GM12878 (cell line): ENCODE data around the gene RINT1. TPM values are rescaled to one million over a fixed set of nuclear protein-coding genes. Genes with fewer than 3 reads are reported as not detected.
A peak's percentile ranks its signal among the peaks of the same experiment; 100 is the strongest.
"Not testable (repeated sequence)": the region's sequence is repeated elsewhere in the genome, so short reads cannot be mapped to it uniquely, and the experiment has no call there.

Experiments used
- ATAC-seq: fragments of 200-7000 bp; cut with Tn5 transposase; 3 replicates; pipeline ENCODE4 v1.9.1; 2020; ENCODE audit warnings: mild to moderate bottlenecking, moderate library complexity
- BruUV-seq: library from RNA; stranded (reverse); fragments of 400-500 nt; replicated peaks from 2 replicates; lab custom pipeline; 2021; lab: Mats Ljungman, UMichigan
- CTCF ChIA-PET: fragments of 300-600 bp; sonication (Branson Sonifier 250); formaldehyde crosslinking; extraction: SDS; loops from one replicate; lab custom pipeline; 2021; ENCODE audit warnings: inconsistent platforms; lab: Yijun Ruan, JAX
- POLR2A ChIA-PET: fragments of 350-600 bp; formaldehyde crosslinking; extraction: SDS; loops from one replicate; lab custom pipeline; 2021; ENCODE audit warnings: inconsistent platforms; lab: Charles Lee
- RAD21 ChIA-PET: fragments of 300-600 bp; sonication (Branson Sonifier 250); formaldehyde crosslinking; loops from one replicate; lab custom pipeline; 2023; ENCODE audit warnings: antibody characterized with exemption; ENCODE audit not compliant: unreplicated experiment; lab: Charles Lee
- SMC1A ChIA-PET: fragments of 300-600 bp; sonication (Branson Sonifier 250); formaldehyde crosslinking; loops from one replicate; lab custom pipeline; 2023; ENCODE audit not compliant: unreplicated experiment, uncharacterized antibody; lab: Charles Lee
- DNase-seq: peaks from one replicate; pipeline ENCODE4 v3.0.0-alpha.2; 2011; ENCODE audit warnings: low read depth, low spot score
- FAIRE-seq: peaks from 3 replicates; lab custom pipeline; 2011; peaks lifted over from hg19 to GRCh38; lab: Jason Lieb, UNC
- H2AFZ ChIP-seq: 2 replicates; pipeline ENCODE4 v1.6.0; 2011; ENCODE audit warnings: low read depth, low read length, control low read depth; ENCODE audit not compliant: control insufficient read depth
- H3K27ac ChIP-seq: 2 replicates; pipeline ENCODE4 v1.5.1; 2011; ENCODE audit warnings: control low read depth; ENCODE audit not compliant: control insufficient read depth, insufficient read depth
- H3K27me3 ChIP-seq, 2 experiments: replicated peaks in 1 of 2; 2 replicates each; pipeline versions ENCODE4 v1.6.0 to v1.6.1; 2011; ENCODE audit warnings: low read length in 1 of 2; ENCODE audit not compliant: control insufficient read depth in 2 of 2, insufficient read depth in 2 of 2
- H3K36me3 ChIP-seq, 2 experiments: 2 replicates each; pipeline ENCODE4 v1.5.1; 2011; ENCODE audit warnings: low read length in 1 of 2; ENCODE audit not compliant: control insufficient read depth in 2 of 2, insufficient read depth in 2 of 2
- H3K4me1 ChIP-seq: 2 replicates; pipeline ENCODE4 v1.6.1; 2011; ENCODE audit warnings: mild to moderate bottlenecking, low read length, moderate library complexity, mixed read lengths; ENCODE audit not compliant: control insufficient read depth, insufficient read depth
- H3K4me2 ChIP-seq: 2 replicates; pipeline ENCODE4 v1.6.0; 2011; ENCODE audit warnings: control low read depth; ENCODE audit not compliant: control insufficient read depth, insufficient read depth
- H3K4me3 ChIP-seq: fragments of 200-600 bp; sonication (generic); 2 replicates; pipeline ENCODE4 v1.5.1; 2016
- H3K79me2 ChIP-seq: 2 replicates; pipeline ENCODE4 v1.6.0; 2011; ENCODE audit warnings: low read length; ENCODE audit not compliant: control insufficient read depth, insufficient read depth
- H3K9ac ChIP-seq: 2 replicates; pipeline ENCODE4 v1.8.0; 2011; ENCODE audit warnings: low read length, control low read depth, mixed read lengths; ENCODE audit not compliant: control insufficient read depth, insufficient read depth
- H3K9me3 ChIP-seq: replicated peaks from 3 replicates; pipeline ENCODE4 v1.5.1; 2011; ENCODE audit warnings: mild to moderate bottlenecking, low read length; ENCODE audit not compliant: control insufficient read depth, insufficient read depth
- H4K20me1 ChIP-seq: 2 replicates; pipeline ENCODE4 v1.6.0; 2011; ENCODE audit not compliant: control insufficient read depth, insufficient read depth
- IKZF2 ChIP-seq, 2 experiments: fragments of 450-650 bp; IDR thresholded peaks; 2 replicates each; pipeline ENCODE4 v1.6.1; 2017; ENCODE audit warnings: mild to moderate bottlenecking in 2 of 2, moderate library complexity in 2 of 2
- SPI1 ChIP-seq: IDR thresholded peaks from 2 replicates; pipeline ENCODE4 v1.6.1; 2011; ENCODE audit warnings: low read depth, mild to moderate bottlenecking, low read length, moderate library complexity, borderline replicate concordance; ENCODE audit not compliant: insufficient read depth
- WGBS: methylation state at CpG from one replicate; pipeline ENCODE4 v1.1.6; 2016; ENCODE audit warnings: low lambda C conversion rate; ENCODE audit not compliant: insufficient replicate concordance, insufficient coverage; ENCODE audit errors: missing lambda C conversion rate; 5-methylcytosine and 5-hydroxymethylcytosine counted together
- in situ Hi-C: fragments of 300-500 bp; cut with MboI; formaldehyde crosslinking; loops from 9 replicates; pipeline ENCODE4 v1.14.3; 2018; ENCODE audit warnings: mixed read lengths
- intact Hi-C: fragments of 100-400 bp; cut with micrococcal nuclease; formaldehyde crosslinking; loops from one replicate; pipeline ENCODE4 v1.14.2; 2022; ENCODE audit not compliant: unreplicated experiment
- polyA plus RNA-seq, 11 experiments: library from polyadenylated mRNA; depleted of rRNA in 4 of 11; unstranded in 6 of 11; stranded (reverse) in 5 of 11; fragments of >200 nt; fragmentation: Nextera tagmentation in 4 of 11; fragmentation: Illumina TruSeq in 1 of 11; extraction: Ambion mirVana in 4 of 11; extraction: Trizol in 1 of 11; gene quantifications; 1 replicate in 1 of 11; 2 replicates in 10 of 11; pipeline versions ENCODE4 v1.2.1 to v1.2.3, GENCODE V29; 2011 to 2016; ENCODE audit warnings: inconsistent platforms in 2 of 11, missing spikeins in 2 of 11, low read depth in 1 of 11
- total RNA-seq, 4 experiments: library from RNA; depleted of rRNA in 3 of 4; stranded (reverse); fragments of >200 nt in 3 of 4; fragmentation: Illumina TruSeq in 1 of 4; extraction: Trizol in 1 of 4; gene quantifications; 2 replicates each; pipeline versions ENCODE4 v1.2.1 to v1.2.3, GENCODE V29; 2013 to 2021
- TF ChIP-seq, protein P1 (sequence below): IDR thresholded peaks from 2 replicates; pipeline ENCODE4 v1.6.1; 2012; ENCODE audit warnings: low read depth, low read length, improper control_type of control experiment

Gene RINT1
- total and polyA plus RNA-seq, 10 of the 15 experiments (the other 5 are each of a cell fraction or from before 2014, with no cell fraction given) = 6.7 to 32.3 (median 17.3) TPM

DNA sequence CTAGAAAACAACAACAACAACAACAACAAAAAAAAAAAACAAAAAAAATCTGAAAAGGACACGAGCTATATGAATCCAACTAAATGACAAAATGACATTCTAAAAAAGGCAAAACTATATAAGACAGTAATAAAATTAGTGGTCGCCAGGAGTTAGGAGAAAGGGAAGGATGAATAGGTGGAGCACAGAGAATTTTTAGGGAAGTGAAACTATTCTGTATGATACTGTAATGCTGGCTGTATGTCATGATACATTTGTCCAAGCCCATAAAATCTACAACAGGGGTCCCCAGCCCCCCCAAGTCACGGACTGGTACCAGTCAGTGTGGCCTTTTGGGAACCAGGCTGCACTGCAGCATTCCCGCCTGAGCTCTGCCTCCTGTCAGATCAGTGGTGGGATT is 7.2 kb upstream of the RINT1 start:
- SMC1A ChIA-PET = no interaction called here
- no peaks in the 10 kb centered on the region for H3K9me3 ChIP-seq
- CTCF ChIA-PET = no interaction called here
- no peak overlapping the region for H3K4me3 ChIP-seq
- H3K79me2 ChIP-seq = peaks cover 13% of the 10 kb centered on the region
- DNase-seq (no peak), FAIRE-seq (no peak), ATAC-seq (no peak)
- no peaks in the 10 kb centered on the region; a peak in 1 of 4 replicates for H3K27me3 ChIP-seq
- no TSS peak for BruUV-seq
- 28% methylated on average over 4 of the region's 4 CpGs for WGBS
- intact Hi-C loops (loop anchor here (10.0 kb wide), 1 partner anchor 870 kb away; no protein-coding TSS in a partner anchor), in situ Hi-C loops (no loop called here)
- H3K36me3 ChIP-seq = no peaks in the 10 kb centered on the region
- no peak overlapping the region for H3K9ac ChIP-seq
- H2AFZ ChIP-seq = no peak overlapping the region
- TF ChIP-seq, protein P1, sequence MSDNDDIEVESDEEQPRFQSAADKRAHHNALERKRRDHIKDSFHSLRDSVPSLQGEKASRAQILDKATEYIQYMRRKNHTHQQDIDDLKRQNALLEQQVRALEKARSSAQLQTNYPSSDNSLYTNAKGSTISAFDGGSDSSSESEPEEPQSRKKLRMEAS = no peak
- peak; percentile 80 for TF ChIP-seq SPI1
- TF ChIP-seq IKZF2 (IDR thresholded peaks at IDR 0.05) = peak in 1 of 2 experiments; percentile 26; a peak in 1 of 4 replicates
- peaks cover 7% of the 10 kb centered on the region; the same call in 1 of the 2 replicates for H3K4me1 ChIP-seq
- RAD21 ChIA-PET = no interaction called here
- POLR2A ChIA-PET = interaction anchor here (0.6 to 1.2 kb wide), 2 partner anchors 41 to 513 kb away, joined by 3 to 4 read pairs; no protein-coding TSS in a partner anchor
- H3K27ac ChIP-seq = no peak overlapping the region
- no peaks in the 10 kb centered on the region for H4K20me1 ChIP-seq
- no peak overlapping the region for H3K4me2 ChIP-seq

DNA sequence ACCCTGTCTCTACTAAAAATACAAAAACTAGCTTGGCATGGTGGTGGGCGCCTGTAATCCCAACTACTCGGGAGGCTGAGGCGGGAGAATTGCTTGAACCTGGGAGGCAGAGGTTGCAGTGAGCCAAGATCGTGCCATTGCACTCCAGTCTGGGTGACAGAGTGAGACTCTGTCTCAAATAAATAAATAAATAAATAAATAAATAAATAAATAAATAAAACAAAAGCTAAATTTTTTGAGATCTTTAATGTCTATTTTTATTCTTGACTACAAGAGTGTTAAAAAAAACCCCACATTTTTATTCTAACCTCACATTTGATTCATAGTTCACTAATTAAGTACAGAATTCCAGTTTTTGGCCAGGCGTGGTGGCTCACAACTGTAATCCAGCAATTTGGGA is 4.3 kb upstream of the RINT1 start:
- CTCF ChIA-PET = not testable (repeated sequence)

More for the DNA sequence above, 4.3 kb upstream of the RINT1 start:
- H3K9me3 ChIP-seq, H3K4me3 ChIP-seq, DNase-seq, H3K9ac ChIP-seq, BruUV-seq, ATAC-seq, POLR2A ChIA-PET, H3K27me3 ChIP-seq, H3K27ac ChIP-seq, SMC1A ChIA-PET, H3K4me2 ChIP-seq, H4K20me1 ChIP-seq, RAD21 ChIA-PET, in situ Hi-C loops, H3K36me3 ChIP-seq, H3K4me1 ChIP-seq, H2AFZ ChIP-seq, FAIRE-seq, H3K79me2 ChIP-seq: not testable (repeated sequence)
- intact Hi-C loops = loop anchor here (10.0 kb wide), 1 partner anchor 873 kb away; no protein-coding TSS in a partner anchor
- WGBS = 93% methylated on average over 5 of the region's 5 CpGs
